Measurements from ENCODE around the gene ASIC2.

ASIC2 gene

GRCh38 chr17:33045216-33045615 lies 247.9 kb downstream of the ASIC2 start:
- no peak overlapping the region for H3K4me3 ChIP-seq (ENCODE audit: control insufficient read depth, low read depth, low read length)
- no peak for DNase-seq (ENCODE audit: low read depth)
- TF ChIP-seq, protein P1, sequence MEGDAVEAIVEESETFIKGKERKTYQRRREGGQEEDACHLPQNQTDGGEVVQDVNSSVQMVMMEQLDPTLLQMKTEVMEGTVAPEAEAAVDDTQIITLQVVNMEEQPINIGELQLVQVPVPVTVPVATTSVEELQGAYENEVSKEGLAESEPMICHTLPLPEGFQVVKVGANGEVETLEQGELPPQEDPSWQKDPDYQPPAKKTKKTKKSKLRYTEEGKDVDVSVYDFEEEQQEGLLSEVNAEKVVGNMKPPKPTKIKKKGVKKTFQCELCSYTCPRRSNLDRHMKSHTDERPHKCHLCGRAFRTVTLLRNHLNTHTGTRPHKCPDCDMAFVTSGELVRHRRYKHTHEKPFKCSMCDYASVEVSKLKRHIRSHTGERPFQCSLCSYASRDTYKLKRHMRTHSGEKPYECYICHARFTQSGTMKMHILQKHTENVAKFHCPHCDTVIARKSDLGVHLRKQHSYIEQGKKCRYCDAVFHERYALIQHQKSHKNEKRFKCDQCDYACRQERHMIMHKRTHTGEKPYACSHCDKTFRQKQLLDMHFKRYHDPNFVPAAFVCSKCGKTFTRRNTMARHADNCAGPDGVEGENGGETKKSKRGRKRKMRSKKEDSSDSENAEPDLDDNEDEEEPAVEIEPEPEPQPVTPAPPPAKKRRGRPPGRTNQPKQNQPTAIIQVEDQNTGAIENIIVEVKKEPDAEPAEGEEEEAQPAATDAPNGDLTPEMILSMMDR (conservative IDR thresholded peaks at IDR 0.05; ENCODE audit: control insufficient read depth, insufficient read depth, low read depth, low read length), result no peak

GRCh38 chr17:33044771-33045170 lies 248.3 kb downstream of the ASIC2 start:
- TF ChIP-seq, protein P1 (conservative IDR thresholded peaks at IDR 0.05; ENCODE audit: control insufficient read depth, insufficient read depth, low read depth, low read length), result no peak
- DNase-seq (ENCODE audit: low read depth), result no peak
- no peak overlapping the region for H3K4me3 ChIP-seq (ENCODE audit: control insufficient read depth, low read depth, low read length)

DNA sequence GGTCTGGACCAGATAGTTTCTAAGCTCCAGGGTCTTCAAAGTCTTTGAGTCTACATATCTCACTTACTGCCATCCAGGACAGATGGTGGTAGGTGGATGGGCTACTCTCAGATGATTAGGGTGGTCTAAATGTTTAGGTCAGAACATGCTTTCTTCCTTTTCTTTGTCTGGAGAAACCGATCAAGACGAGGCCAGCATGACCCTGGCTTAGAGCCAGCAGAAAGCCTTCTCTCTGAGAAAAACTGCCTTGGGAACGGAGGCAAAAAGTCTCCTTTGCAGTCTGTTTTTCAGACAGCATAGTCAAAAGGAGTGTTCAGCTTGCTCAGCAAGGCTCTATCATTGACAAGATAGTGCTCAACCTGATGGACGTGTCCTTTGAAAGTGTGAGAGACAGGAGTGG lies 252.6 kb downstream of the ASIC2 start:
- TF ChIP-seq, protein P1 (conservative IDR thresholded peaks at IDR 0.05; ENCODE audit: control insufficient read depth, insufficient read depth, low read depth, low read length), result no peak
- DNase-seq (ENCODE audit: low read depth), result no peak
- no peak overlapping the region for H3K4me3 ChIP-seq (ENCODE audit: control insufficient read depth, low read depth, low read length)

- no peak overlapping the region for H3K4me3 ChIP-seq (ENCODE audit: control insufficient read depth, low read depth, low read length)
- TF ChIP-seq, protein P1 (conservative IDR thresholded peaks at IDR 0.05; ENCODE audit: control insufficient read depth, insufficient read depth, low read depth, low read length), result no peak
- peak; percentile 88 for DNase-seq (ENCODE audit: low read depth)
These were observed 253.2 kb downstream of the ASIC2 start for GRCh38 chr17:33039874-33040273.

- H3K4me3 ChIP-seq (ENCODE audit: control insufficient read depth, low read depth, low read length), result no peak overlapping the region
- TF ChIP-seq, protein P1 (conservative IDR thresholded peaks at IDR 0.05; ENCODE audit: control insufficient read depth, insufficient read depth, low read depth, low read length), result peak; percentile 64
- DNase-seq (ENCODE audit: low read depth), result peak; percentile 37
These were observed 254.4 kb downstream of the ASIC2 start for GRCh38 chr17:33038740-33039139.

DNA sequence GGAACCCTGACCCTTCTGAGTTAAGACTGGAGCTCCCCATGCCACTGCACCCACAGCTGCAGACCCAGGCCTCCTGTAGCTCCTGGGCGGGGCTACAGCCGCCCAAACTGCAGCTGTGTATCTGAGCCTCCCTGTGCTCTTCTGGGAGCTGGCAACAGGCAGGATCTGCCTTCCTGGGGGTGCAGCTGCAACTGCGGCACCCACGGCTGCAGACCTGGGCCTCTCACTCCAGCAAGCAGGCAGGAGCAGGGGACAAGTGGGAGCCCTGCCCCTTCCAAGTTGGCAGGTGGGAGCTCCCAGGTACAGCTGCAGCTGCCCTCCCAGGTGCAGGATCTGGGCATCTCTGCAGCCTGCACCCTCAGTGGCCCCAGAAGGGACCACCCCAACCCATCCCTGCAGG lies 259.9 kb downstream of the ASIC2 start:
- DNase-seq (ENCODE audit: low read depth), result no peak
- H3K4me3 ChIP-seq (ENCODE audit: control insufficient read depth, low read depth, low read length), result no peak overlapping the region
- TF ChIP-seq, protein P1 (conservative IDR thresholded peaks at IDR 0.05; ENCODE audit: control insufficient read depth, insufficient read depth, low read depth, low read length), result no peak

- TF ChIP-seq, protein P1 (conservative IDR thresholded peaks at IDR 0.05; ENCODE audit: control insufficient read depth, insufficient read depth, low read depth, low read length), result no peak
- DNase-seq (ENCODE audit: low read depth), result no peak
- no peak overlapping the region for H3K4me3 ChIP-seq (ENCODE audit: control insufficient read depth, low read depth, low read length)
These were observed 264.3 kb downstream of the ASIC2 start for GRCh38 chr17:33028778-33029177.

Measured in fibroblast of mammary gland (primary cell).